OCI-LY3 (cell line): ENCODE measurements around the gene PHLDA1.

ENCODE experiments used
- H2AFZ ChIP-seq: fragments of 200-600, 300-600 bp; shearing (Covaris generic); 2 replicates; pipeline ENCODE4 v1.6.0; 2014; ENCODE audit warnings: antibody characterized with exemption, low read depth, low read length
- H3K27ac ChIP-seq: fragments of 200-600, 300-600 bp; sonication (generic); 2 replicates; pipeline ENCODE4 v1.5.1; 2014; ENCODE audit warnings: mild to moderate bottlenecking, low read length, moderate library complexity, mixed read lengths
- H3K27me3 ChIP-seq: fragments of 200-600, 300-600 bp; sonication (generic); 2 replicates; pipeline ENCODE4 v1.6.1; 2014; ENCODE audit warnings: low read depth, low read length, mixed read lengths
- H3K36me3 ChIP-seq: fragments of 200-600, 300-600 bp; sonication (generic); replicated peaks from 2 replicates; pipeline ENCODE3; 2014; ENCODE audit warnings: low read depth, low read length, mixed read lengths
- H3K4me1 ChIP-seq: fragments of 300-600, 200-600 bp; sonication (generic); 2 replicates; pipeline ENCODE4 v1.6.1; 2014; ENCODE audit warnings: low read length, mixed read lengths
- H3K4me2 ChIP-seq: fragments of 200-600, 300-600 bp; sonication (generic); 2 replicates; pipeline ENCODE4 v1.6.1; 2014; ENCODE audit warnings: low read length, mixed read lengths
- H3K4me3 ChIP-seq: fragments of 300-600, 200-600 bp; sonication (generic); 2 replicates; pipeline ENCODE4 v1.5.1; 2014; ENCODE audit warnings: antibody characterized with exemption, mild to moderate bottlenecking, low read length, moderate library complexity
- H3K79me2 ChIP-seq: fragments of 300-600, 200-600 bp; shearing (Covaris generic); 2 replicates; pipeline ENCODE4 v1.6.1; 2014; ENCODE audit warnings: mild to moderate bottlenecking, low read length, mixed read lengths
- H3K9ac ChIP-seq: fragments of 300-600, 200-600 bp; shearing (Covaris generic); 2 replicates; pipeline ENCODE4 v1.6.0; 2014; ENCODE audit warnings: mild to moderate bottlenecking, low read length, moderate library complexity
- H3K9me3 ChIP-seq: fragments of 200-600, 300-600 bp; shearing (Covaris generic); 2 replicates; pipeline ENCODE4 v1.6.1; 2014; ENCODE audit warnings: low read length, mixed read lengths; ENCODE audit not compliant: insufficient read depth
- H4K20me1 ChIP-seq: fragments of 200-600, 300-600 bp; sonication (generic); 2 replicates; pipeline ENCODE4 v1.6.1; 2016; ENCODE audit warnings: low read length, mixed read lengths; ENCODE audit not compliant: insufficient read depth
- CTCF ChIP-seq: fragments of 200-600, 300-600 bp; sonication (generic); IDR thresholded peaks from 2 replicates; pipeline ENCODE4 v1.5.1; 2014; ENCODE audit warnings: antibody characterized with exemption, low read length, low read depth
- EZH2phosphoT487 ChIP-seq: fragments of 200-600 bp; shearing (Covaris generic); IDR thresholded peaks from 2 replicates; pipeline ENCODE4 v1.6.1; 2018; ENCODE audit warnings: antibody characterized with exemption, mixed run types, low read depth

The PHLDA1 gene

GRCh38 chr12:76075448-76075847 is 43.9 kb upstream of the PHLDA1 start:
- no peak overlapping the region for H3K27ac ChIP-seq
- peaks cover 45% of the 10 kb centered on the region for H3K4me1 ChIP-seq
- no peak overlapping the region for H3K4me3 ChIP-seq
- no peak overlapping the region for H3K4me2 ChIP-seq
- peaks cover 100% of the 10 kb centered on the region for H3K79me2 ChIP-seq
- H3K27me3 ChIP-seq: no peaks in the 10 kb centered on the region
- TF ChIP-seq EZH2phosphoT487 (no peak), CTCF (no peak)
- H2AFZ ChIP-seq: no peak overlapping the region
- H3K9me3 ChIP-seq: no peaks in the 10 kb centered on the region
- no peak overlapping the region for H3K9ac ChIP-seq
- peaks cover 41% of the 10 kb centered on the region for H3K36me3 ChIP-seq
- H4K20me1 ChIP-seq: peaks cover 99% of the 10 kb centered on the region

GRCh38 chr12:76074701-76075336 is 43.2 kb upstream of the PHLDA1 start:
- Histone ChIP-seq H3K79me2 (peaks cover 100% of the 10 kb centered on the region), H3K9ac (no peak overlapping the region), H3K27ac (no peak overlapping the region), H3K36me3 (peaks cover 38% of the 10 kb centered on the region), H3K27me3 (no peaks in the 10 kb centered on the region), H3K4me2 (no peak overlapping the region), H4K20me1 (peaks cover 99% of the 10 kb centered on the region), H3K4me3 (no peak overlapping the region), H3K4me1 (peaks cover 38% of the 10 kb centered on the region), H2AFZ (no peak overlapping the region), H3K9me3 (no peaks in the 10 kb centered on the region)
- TF ChIP-seq EZH2phosphoT487 (no peak), CTCF (no peak)

- no peaks in the 10 kb centered on the region for H3K27me3 ChIP-seq
- no peak overlapping the region for H2AFZ ChIP-seq
- H3K4me1 ChIP-seq: peaks cover 27% of the 10 kb centered on the region
- no peak overlapping the region for H3K4me2 ChIP-seq
- H3K79me2 ChIP-seq: peaks cover 100% of the 10 kb centered on the region
- H3K9ac ChIP-seq: no peak overlapping the region
- no peak for TF ChIP-seq EZH2phosphoT487
- no peak for TF ChIP-seq CTCF
- no peak overlapping the region for H3K4me3 ChIP-seq
- H3K27ac ChIP-seq: no peak overlapping the region
- H3K36me3 ChIP-seq: peaks cover 50% of the 10 kb centered on the region
- peaks cover 99% of the 10 kb centered on the region for H4K20me1 ChIP-seq
- H3K9me3 ChIP-seq: no peaks in the 10 kb centered on the region
These were observed 42.0 kb upstream of the PHLDA1 start for GRCh38 chr12:76073561-76073960.

- Histone ChIP-seq H3K9me3 (no peaks in the 10 kb centered on the region), H3K9ac (no peak overlapping the region), H4K20me1 (peaks cover 99% of the 10 kb centered on the region), H3K4me2 (no peak overlapping the region), H2AFZ (no peak overlapping the region), H3K79me2 (peaks cover 100% of the 10 kb centered on the region), H3K27me3 (no peaks in the 10 kb centered on the region), H3K4me1 (peaks cover 18% of the 10 kb centered on the region), H3K4me3 (no peak overlapping the region), H3K27ac (no peak overlapping the region), H3K36me3 (peaks cover 59% of the 10 kb centered on the region)
- TF ChIP-seq CTCF: no peak
- TF ChIP-seq EZH2phosphoT487: no peak
These were observed 41.0 kb upstream of the PHLDA1 start for GRCh38 chr12:76072568-76072967.
